CD4-positive, alpha-beta T cell (primary cell): ENCODE data around the gene AP2B1. TPM values are rescaled to one million over a fixed set of nuclear protein-coding genes. Genes with fewer than 3 reads are reported as not detected.

ENCODE experiments used
- ATAC-seq: fragments of 200-7000 bp; cut with Tn5 transposase; one replicate; pipeline ENCODE4 v1.10.0; 2022; ENCODE audit warnings: mild to moderate bottlenecking; ENCODE audit not compliant: poor library complexity
- CTCF ChIA-PET: fragments of 350-600 bp; sonication (Branson Sonifier 250); formaldehyde crosslinking; loops from one replicate; lab custom pipeline; 2021; ENCODE audit warnings: antibody characterized with exemption, inconsistent platforms; lab: Charles Lee
- POLR2A ChIA-PET: fragments of 350-600 bp; sonication (Branson Sonifier 250); formaldehyde crosslinking; loops from one replicate; lab custom pipeline; 2021; ENCODE audit warnings: antibody characterized with exemption, inconsistent platforms; lab: Charles Lee
- DNase-seq, 14 experiments: peaks; one replicate each; pipeline ENCODE4 v3.0.0-alpha.2; 2013 to 2020; ENCODE audit warnings: mixed read lengths in 2 of 14
- H3K27ac ChIP-seq, 2 donors: one replicate each; pipeline versions ENCODE4 v1.5.1 to v1.7.0; 2013; ENCODE audit warnings: low read length in 2 of 2, low read depth in 1 of 2, mild to moderate bottlenecking in 1 of 2
- H3K27me3 ChIP-seq, 2 experiments: 1 replicate in 1 of 2; 2 replicates in 1 of 2; pipeline versions ENCODE4 v1.6.1 to v1.7.0; 2013; ENCODE audit warnings: low read length in 2 of 2, control low read depth in 1 of 2, mild to moderate bottlenecking in 1 of 2, moderate library complexity in 1 of 2; ENCODE audit not compliant: insufficient read depth in 2 of 2, control insufficient read depth in 1 of 2
- H3K36me3 ChIP-seq: one replicate; pipeline ENCODE4 v1.6.1; 2013; ENCODE audit warnings: low read length, control low read depth; ENCODE audit not compliant: insufficient read depth
- H3K4me1 ChIP-seq: one replicate; pipeline ENCODE4 v1.6.1; 2013; ENCODE audit warnings: low read length, control low read depth; ENCODE audit not compliant: insufficient read depth
- H3K4me3 ChIP-seq: one replicate; pipeline ENCODE4 v1.5.1; 2013; ENCODE audit warnings: mild to moderate bottlenecking, low read length, moderate library complexity
- H3K9me3 ChIP-seq, 2 experiments: 1 replicate in 1 of 2; 2 replicates in 1 of 2; pipeline versions ENCODE4 v1.6.1 to v1.7.0; 2013; ENCODE audit warnings: low read length in 2 of 2, mild to moderate bottlenecking in 2 of 2, control low read depth in 1 of 2, moderate library complexity in 1 of 2; ENCODE audit not compliant: control insufficient read depth in 1 of 2, insufficient read depth in 1 of 2
- H3K27ac Mint-ChIP-seq: one replicate; pipeline ENCODE4 v1.8.0; 2020; ENCODE audit warnings: mixed read lengths
- H3K27me3 Mint-ChIP-seq: one replicate; pipeline ENCODE4 v1.8.0; 2021; ENCODE audit warnings: mixed read lengths
- H3K36me3 Mint-ChIP-seq: one replicate; pipeline ENCODE4 v1.8.0; 2021; ENCODE audit warnings: low read depth, mixed read lengths
- H3K4me1 Mint-ChIP-seq: one replicate; pipeline ENCODE4 v1.8.0; 2021; ENCODE audit warnings: low read depth, mixed read lengths
- H3K4me3 Mint-ChIP-seq: one replicate; pipeline ENCODE4 v1.8.0; 2020; ENCODE audit warnings: mild to moderate bottlenecking, mixed read lengths
- H3K9me3 Mint-ChIP-seq: one replicate; pipeline ENCODE4 v1.8.0; 2020; ENCODE audit warnings: mixed read lengths
- CTCF ChIP-seq: fragments of 200-600 bp; IDR thresholded peaks from one replicate; pipeline ENCODE4 v1.8.0; 2022; ENCODE audit warnings: antibody characterized with exemption, mild to moderate bottlenecking
- intact Hi-C, 2 experiments: fragments of 100-400 bp; cut with DNase I in 1 of 2; cut with micrococcal nuclease in 1 of 2; formaldehyde crosslinking; loops; one replicate each; pipeline versions ENCODE4 v1.15.1 to v1.9.0; 2023 to 2025; cut with DNase I, micrococcal nuclease
- total RNA-seq, 174 experiments: library from RNA in 2 of 174; stranded (reverse) in 2 of 174; gene quantifications; one replicate each; pipeline ENCODE4 v1.2.3 and lab custom pipeline; 2021 to 2026

Gene AP2B1
- total RNA-seq, 2 experiments from 2014 or later: 67.0 to 69.2 TPM

- Histone ChIP-seq H3K36me3 (peaks cover 55% of the 10 kb centered on the region), H3K27me3 (no peaks in the 10 kb centered on the region), H3K4me1 (no peaks in the 10 kb centered on the region), H3K4me3 (no peak overlapping the region), H3K9me3 (no peaks in the 10 kb centered on the region), H3K27ac (no peak overlapping the region)
- Mint-ChIP-seq H3K4me1 (peaks cover 3% of the 10 kb centered on the region), H3K27me3 (no peaks in the 10 kb centered on the region), H3K9me3 (no peaks in the 10 kb centered on the region), H3K4me3 (no peak overlapping the region), H3K36me3 (peaks cover 35% of the 10 kb centered on the region), H3K27ac (no peak overlapping the region)
- CTCF ChIA-PET: no interaction called here
- DNase-seq (no peak), ATAC-seq (no peak)
- POLR2A ChIA-PET: no interaction called here
- intact Hi-C loops: no loop called here
- TF ChIP-seq CTCF: no peak
These were observed 68.2 kb downstream of the AP2B1 start for GRCh38 chr17:35655303-35655702.

GRCh38 chr17:35660902-35661301 is 73.8 kb downstream of the AP2B1 start:
- no peak overlapping the region for H3K27ac ChIP-seq
- no peak for TF ChIP-seq CTCF
- intact Hi-C loops: no loop called here
- H3K27ac Mint-ChIP-seq: no peak overlapping the region
- POLR2A ChIA-PET: no interaction called here
- CTCF ChIA-PET: interaction anchor here (1.5 kb wide), 1 partner anchor 48 kb away, joined by 4 read pairs; no protein-coding TSS in a partner anchor
- H3K27me3 ChIP-seq: no peaks in the 10 kb centered on the region
- DNase-seq: no peak
- no peaks in the 10 kb centered on the region for H3K9me3 ChIP-seq
- ATAC-seq: no peak
- H3K36me3 ChIP-seq: peaks cover 46% of the 10 kb centered on the region
- no peaks in the 10 kb centered on the region for H3K4me1 ChIP-seq
- peaks cover 23% of the 10 kb centered on the region for H3K36me3 Mint-ChIP-seq
- no peak overlapping the region for H3K4me3 Mint-ChIP-seq
- no peak overlapping the region for H3K4me3 ChIP-seq
- peaks cover 3% of the 10 kb centered on the region for H3K4me1 Mint-ChIP-seq
- no peaks in the 10 kb centered on the region for H3K27me3 Mint-ChIP-seq
- H3K9me3 Mint-ChIP-seq: no peaks in the 10 kb centered on the region

GRCh38 chr17:35664685-35665084 is 77.6 kb downstream of the AP2B1 start:
- intact Hi-C loops: no loop called here
- H3K4me3 ChIP-seq: no peak overlapping the region
- H3K27ac Mint-ChIP-seq: no peak overlapping the region
- ChIA-PET CTCF (interaction anchor here (0.7 to 1.8 kb wide), 3 partner anchors 14 to 83 kb away, joined by 3 to 5 read pairs (median 4); no protein-coding TSS in a partner anchor), POLR2A (no interaction called here)
- no peaks in the 10 kb centered on the region for H3K9me3 Mint-ChIP-seq
- H3K4me1 ChIP-seq: no peaks in the 10 kb centered on the region
- peaks cover 50% of the 10 kb centered on the region for H3K36me3 Mint-ChIP-seq
- no peaks in the 10 kb centered on the region for H3K4me1 Mint-ChIP-seq
- DNase-seq (no peak), ATAC-seq (no peak)
- no peak for TF ChIP-seq CTCF
- H3K36me3 ChIP-seq: peaks cover 44% of the 10 kb centered on the region
- H3K4me3 Mint-ChIP-seq: no peak overlapping the region
- H3K9me3 ChIP-seq: no peaks in the 10 kb centered on the region
- no peaks in the 10 kb centered on the region for H3K27me3 ChIP-seq
- no peak overlapping the region for H3K27ac ChIP-seq
- no peaks in the 10 kb centered on the region for H3K27me3 Mint-ChIP-seq
